Embryonic facial prominence (tissue), 1 donor: ENCODE results near the gene PAPPA.

Experiments
- DNase-seq: peaks from one replicate; pipeline ENCODE4 v3.0.0-alpha.2; 2016; ENCODE audit errors: extremely low spot score

Gene PAPPA

GRCh38 chr9:116381350-116381749, 227.8 kb downstream of the PAPPA start:
- no peak for DNase-seq

GRCh38 chr9:116382053-116382452, 228.5 kb downstream of the PAPPA start:
- DNase-seq, result no peak

- no peak for DNase-seq
These were observed 229.5 kb downstream of the PAPPA start for GRCh38 chr9:116383133-116383532.

- no peak for DNase-seq
These were observed 230.3 kb downstream of the PAPPA start for GRCh38 chr9:116383936-116384335.

GRCh38 chr9:116387934-116388698, 234.5 kb downstream of the PAPPA start:
- DNase-seq, result no peak

GRCh38 chr9:116389541-116390302, 236.1 kb downstream of the PAPPA start:
- DNase-seq, result no peak

GRCh38 chr9:116390303-116391228, 237.0 kb downstream of the PAPPA start:
- DNase-seq, result no peak

- DNase-seq, result no peak
These were observed 237.8 kb downstream of the PAPPA start for GRCh38 chr9:116391306-116391900.

- no peak for DNase-seq
These were observed 239.6 kb downstream of the PAPPA start for GRCh38 chr9:116393198-116393597.

GRCh38 chr9:116394070-116394469, 240.5 kb downstream of the PAPPA start:
- no peak for DNase-seq

GRCh38 chr9:116394894-116395698, 241.5 kb downstream of the PAPPA start:
- no peak for DNase-seq

GRCh38 chr9:116395699-116396037, 242.1 kb downstream of the PAPPA start:
- no peak for DNase-seq

GRCh38 chr9:116403171-116403570, 249.6 kb downstream of the PAPPA start:
- DNase-seq, result no peak

GRCh38 chr9:116404228-116404627, 250.6 kb downstream of the PAPPA start:
- DNase-seq, result no peak

- DNase-seq, result no peak
These were observed 251.7 kb downstream of the PAPPA start for GRCh38 chr9:116405321-116405720.

- DNase-seq, result no peak
These were observed 252.9 kb downstream of the PAPPA start for GRCh38 chr9:116406469-116406868.

GRCh38 chr9:116409129-116409528, 255.5 kb downstream of the PAPPA start:
- DNase-seq, result no peak

- no peak for DNase-seq
These were observed 256.0 kb downstream of the PAPPA start for GRCh38 chr9:116409638-116410037.

- DNase-seq, result no peak
These were observed 257.9 kb downstream of the PAPPA start for GRCh38 chr9:116411506-116411905.

- DNase-seq, result no peak
These were observed 260.8 kb downstream of the PAPPA start for GRCh38 chr9:116414374-116414773.

GRCh38 chr9:116416421-116416820, 262.8 kb downstream of the PAPPA start:
- DNase-seq, result no peak
